Natural killer cell (primary cell): ENCODE measurements around the gene LGALS3. TPM values are rescaled to one million over a fixed set of nuclear protein-coding genes. Genes with fewer than 3 reads are reported as not detected.

Experiments used
- ATAC-seq, 3 donors: fragments of 150-1000 bp in 2 of 3; fragments of 200-7000 bp in 1 of 3; cut with Tn5 transposase; 1 replicate in 1 of 3; 2 replicates in 2 of 3; pipeline ENCODE4 v1.10.0; 2021; ENCODE audit warnings: mild to moderate bottlenecking in 2 of 3, moderate library complexity in 2 of 3
- DNase-seq, 2 donors: peaks; one replicate each; pipeline versions ENCODE4 v3.0.0 to v3.0.0-alpha.2; 2013 to 2021; ENCODE audit warnings: mixed read lengths in 1 of 2
- H3K27ac ChIP-seq: one replicate; pipeline ENCODE4 v1.5.1; 2013; ENCODE audit warnings: mild to moderate bottlenecking, low read length
- H3K27me3 ChIP-seq: one replicate; pipeline ENCODE4 v1.6.1; 2013; ENCODE audit warnings: low read length; ENCODE audit not compliant: control insufficient read depth, insufficient read depth
- H3K36me3 ChIP-seq: one replicate; pipeline ENCODE4 v1.6.1; 2013; ENCODE audit warnings: low read length; ENCODE audit not compliant: control insufficient read depth, insufficient read depth
- H3K4me1 ChIP-seq: one replicate; pipeline ENCODE4 v1.6.1; 2013; ENCODE audit warnings: low read length; ENCODE audit not compliant: control insufficient read depth, insufficient read depth
- H3K4me3 ChIP-seq: one replicate; pipeline ENCODE4 v1.5.1; 2013; ENCODE audit warnings: low read length
- H3K9me3 ChIP-seq: one replicate; pipeline ENCODE4 v1.6.1; 2013; ENCODE audit warnings: low read length; ENCODE audit not compliant: control insufficient read depth, insufficient read depth
- H3K27ac Mint-ChIP-seq, 2 donors: one replicate each; pipeline ENCODE4 v1.8.0; 2022; ENCODE audit warnings: mild to moderate bottlenecking in 2 of 2, mixed read lengths in 2 of 2, moderate library complexity in 1 of 2
- H3K27me3 Mint-ChIP-seq, 2 donors: one replicate each; pipeline ENCODE4 v1.8.0; 2022; ENCODE audit warnings: low read depth in 2 of 2, mixed read lengths in 2 of 2
- H3K36me3 Mint-ChIP-seq: one replicate; pipeline ENCODE4 v1.8.0; 2022; ENCODE audit warnings: mixed read lengths
- H3K4me1 Mint-ChIP-seq, 2 donors: one replicate each; pipeline ENCODE4 v1.8.0; 2022; ENCODE audit warnings: mixed read lengths in 2 of 2
- H3K4me3 Mint-ChIP-seq: one replicate; pipeline ENCODE4 v1.8.0; 2022; ENCODE audit warnings: mild to moderate bottlenecking, moderate library complexity, mixed read lengths
- H3K9me3 Mint-ChIP-seq, 2 donors: one replicate each; pipeline ENCODE4 v1.8.0; 2022; ENCODE audit warnings: mixed read lengths in 2 of 2
- WGBS: methylation state at CpG from one replicate; pipeline ENCODE4 v1.1.7; 2013; ENCODE audit warnings: missing lambda C conversion rate; ENCODE audit not compliant: insufficient coverage; 5-methylcytosine and 5-hydroxymethylcytosine counted together
- intact Hi-C: fragments of 100-400 bp; cut with micrococcal nuclease; formaldehyde crosslinking; loops from one replicate; pipeline ENCODE4 v1.14.2; 2022
- total RNA-seq, 4 donors: library from RNA; stranded (reverse); fragments of 120-200 nt in 1 of 4; gene quantifications; one replicate each; pipeline versions ENCODE4 v1.2.3 to v1.2.4, GENCODE V29; 2013 to 2022
- TF ChIP-seq, protein P1 (sequence below): fragments of 200-600 bp; IDR thresholded peaks from one replicate; pipeline ENCODE4 v1.8.0; 2022; ENCODE audit warnings: antibody characterized with exemption

Gene LGALS3
- total RNA-seq, 3 donors from 2014 or later (not counting 1 experiment from before 2014, with no cell fraction given), result 10.8 to 35.7 (median 17.1) TPM

- H3K36me3 ChIP-seq, result no peaks in the 10 kb centered on the region
- WGBS, result 97% methylated on average over 12 of the region's 12 CpGs
- Mint-ChIP-seq H3K4me3 (no peak overlapping the region), H3K27me3 (no peaks in the 10 kb centered on the region), H3K4me1 (no peaks in the 10 kb centered on the region), H3K27ac (no peak overlapping the region), H3K9me3 (no peaks in the 10 kb centered on the region), H3K36me3 (no peaks in the 10 kb centered on the region)
- no peaks in the 10 kb centered on the region for H3K4me1 ChIP-seq
- no peak overlapping the region for H3K4me3 ChIP-seq
- ATAC-seq, result no peak
- no peak overlapping the region for H3K27ac ChIP-seq
- H3K9me3 ChIP-seq, result no peaks in the 10 kb centered on the region
- DNase-seq, result no peak
- intact Hi-C loops, result no loop called here
- TF ChIP-seq, protein P1, sequence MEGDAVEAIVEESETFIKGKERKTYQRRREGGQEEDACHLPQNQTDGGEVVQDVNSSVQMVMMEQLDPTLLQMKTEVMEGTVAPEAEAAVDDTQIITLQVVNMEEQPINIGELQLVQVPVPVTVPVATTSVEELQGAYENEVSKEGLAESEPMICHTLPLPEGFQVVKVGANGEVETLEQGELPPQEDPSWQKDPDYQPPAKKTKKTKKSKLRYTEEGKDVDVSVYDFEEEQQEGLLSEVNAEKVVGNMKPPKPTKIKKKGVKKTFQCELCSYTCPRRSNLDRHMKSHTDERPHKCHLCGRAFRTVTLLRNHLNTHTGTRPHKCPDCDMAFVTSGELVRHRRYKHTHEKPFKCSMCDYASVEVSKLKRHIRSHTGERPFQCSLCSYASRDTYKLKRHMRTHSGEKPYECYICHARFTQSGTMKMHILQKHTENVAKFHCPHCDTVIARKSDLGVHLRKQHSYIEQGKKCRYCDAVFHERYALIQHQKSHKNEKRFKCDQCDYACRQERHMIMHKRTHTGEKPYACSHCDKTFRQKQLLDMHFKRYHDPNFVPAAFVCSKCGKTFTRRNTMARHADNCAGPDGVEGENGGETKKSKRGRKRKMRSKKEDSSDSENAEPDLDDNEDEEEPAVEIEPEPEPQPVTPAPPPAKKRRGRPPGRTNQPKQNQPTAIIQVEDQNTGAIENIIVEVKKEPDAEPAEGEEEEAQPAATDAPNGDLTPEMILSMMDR, result no peak
- H3K27me3 ChIP-seq, result no peaks in the 10 kb centered on the region
These were observed 8.1 kb downstream of the LGALS3 start for GRCh38 chr14:55136885-55137786.

DNA sequence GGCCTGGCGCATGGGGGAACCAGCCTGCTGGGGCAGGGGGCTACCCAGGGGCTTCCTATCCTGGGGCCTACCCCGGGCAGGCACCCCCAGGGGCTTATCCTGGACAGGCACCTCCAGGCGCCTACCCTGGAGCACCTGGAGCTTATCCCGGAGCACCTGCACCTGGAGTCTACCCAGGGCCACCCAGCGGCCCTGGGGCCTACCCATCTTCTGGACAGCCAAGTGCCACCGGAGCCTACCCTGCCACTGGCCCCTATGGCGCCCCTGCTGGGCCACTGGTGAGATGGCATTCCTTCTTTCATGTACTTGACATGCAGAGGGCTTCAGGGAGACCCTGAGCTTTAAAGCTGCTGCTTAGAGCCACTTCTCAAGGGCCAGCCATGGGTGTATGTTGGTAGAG, 9.0 kb downstream of the LGALS3 start:
- Mint-ChIP-seq H3K27me3 (no peaks in the 10 kb centered on the region), H3K27ac (no peak overlapping the region), H3K9me3 (no peaks in the 10 kb centered on the region), H3K4me3 (no peak overlapping the region), H3K4me1 (no peaks in the 10 kb centered on the region), H3K36me3 (no peaks in the 10 kb centered on the region)
- DNase-seq, result no peak
- 97% methylated on average over 7 of the region's 7 CpGs for WGBS
- intact Hi-C loops, result no loop called here
- TF ChIP-seq, protein P1, result no peak
- ATAC-seq, result no peak
- H3K4me1 ChIP-seq, result no peaks in the 10 kb centered on the region
- H3K4me3 ChIP-seq, result no peak overlapping the region
- H3K27me3 ChIP-seq, result no peaks in the 10 kb centered on the region
- no peak overlapping the region for H3K27ac ChIP-seq
- H3K36me3 ChIP-seq, result no peaks in the 10 kb centered on the region
- H3K9me3 ChIP-seq, result no peaks in the 10 kb centered on the region

DNA sequence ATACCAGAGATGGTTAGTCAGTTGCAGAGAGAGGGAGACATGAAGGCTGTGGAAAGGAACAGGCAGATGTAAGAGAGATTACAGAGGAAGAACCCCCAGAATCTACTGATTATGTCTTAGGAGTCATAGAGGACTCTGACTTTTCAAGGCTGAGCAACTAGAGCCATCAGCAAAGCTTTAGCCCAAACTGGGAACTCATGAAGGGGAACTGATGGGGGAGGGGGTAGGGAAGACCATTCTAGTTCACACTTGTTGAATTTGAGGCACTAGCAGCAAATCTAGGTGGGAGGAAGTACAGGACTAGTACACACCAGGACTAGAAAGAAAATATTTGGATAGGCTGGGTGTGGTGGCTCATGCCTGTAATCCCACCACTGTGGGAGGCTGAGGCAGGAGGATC, 10.1 kb downstream of the LGALS3 start:
- no peak overlapping the region for H3K4me3 ChIP-seq
- no peaks in the 10 kb centered on the region for H3K9me3 Mint-ChIP-seq
- no peaks in the 10 kb centered on the region for H3K36me3 ChIP-seq
- DNase-seq, result no peak
- H3K27ac ChIP-seq, result no peak overlapping the region
- intact Hi-C loops, result no loop called here
- TF ChIP-seq, protein P1, result no peak
- no peaks in the 10 kb centered on the region for H3K36me3 Mint-ChIP-seq
- no peak overlapping the region for H3K27ac Mint-ChIP-seq
- no peaks in the 10 kb centered on the region for H3K27me3 Mint-ChIP-seq
- ATAC-seq, result no peak
- H3K4me1 ChIP-seq, result no peaks in the 10 kb centered on the region
- H3K27me3 ChIP-seq, result no peaks in the 10 kb centered on the region
- no peaks in the 10 kb centered on the region for H3K4me1 Mint-ChIP-seq
- H3K9me3 ChIP-seq, result no peaks in the 10 kb centered on the region
- H3K4me3 Mint-ChIP-seq, result no peak overlapping the region
